HG03521 (cell line): ENCODE results near the gene GCNT4.
A peak's percentile ranks its signal among the peaks of the same experiment; 100 is the strongest.

Source experiments
- ATAC-seq: cut with Tn5 transposase; IDR thresholded peaks from one replicate; pipeline ENCODE4 v1.9.1; 2021; ENCODE audit warnings: mild to moderate bottlenecking, moderate library complexity; ENCODE audit not compliant: unreplicated experiment

GCNT4 gene

GRCh38 chr5:75051217-75051751 is 1.1 kb downstream of the GCNT4 start:
- no peak for ATAC-seq

GRCh38 chr5:75050415-75050814 is 1.9 kb downstream of the GCNT4 start:
- ATAC-seq = no peak

- no peak for ATAC-seq
Measured at GRCh38 chr5:75049456-75050351, 2.7 kb downstream of the GCNT4 start.

DNA sequence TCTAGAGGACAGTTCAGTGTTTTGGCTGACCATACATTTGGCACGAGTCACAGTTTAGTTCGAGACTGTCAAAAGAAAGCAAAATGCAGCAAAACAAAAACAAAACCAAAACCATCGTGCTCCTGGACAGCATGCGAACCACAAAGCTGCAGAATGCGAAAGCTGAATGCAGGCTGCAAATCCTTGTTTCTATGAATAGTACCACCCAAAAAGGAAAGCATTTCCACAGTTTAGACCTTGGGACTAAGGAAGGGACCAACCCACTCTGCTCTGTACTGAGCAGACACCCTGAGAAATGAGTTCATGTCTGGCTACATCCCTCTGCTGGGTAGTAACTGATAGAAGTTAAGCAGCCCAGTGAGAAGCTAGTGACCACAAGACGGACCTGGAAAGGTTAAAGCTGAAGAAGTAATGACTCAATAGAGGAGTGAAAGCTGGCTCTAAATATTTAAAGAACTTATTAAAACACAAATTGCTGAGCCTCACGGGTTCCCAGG is 3.9 kb downstream of the GCNT4 start:
- peak; percentile 55 for ATAC-seq

DNA sequence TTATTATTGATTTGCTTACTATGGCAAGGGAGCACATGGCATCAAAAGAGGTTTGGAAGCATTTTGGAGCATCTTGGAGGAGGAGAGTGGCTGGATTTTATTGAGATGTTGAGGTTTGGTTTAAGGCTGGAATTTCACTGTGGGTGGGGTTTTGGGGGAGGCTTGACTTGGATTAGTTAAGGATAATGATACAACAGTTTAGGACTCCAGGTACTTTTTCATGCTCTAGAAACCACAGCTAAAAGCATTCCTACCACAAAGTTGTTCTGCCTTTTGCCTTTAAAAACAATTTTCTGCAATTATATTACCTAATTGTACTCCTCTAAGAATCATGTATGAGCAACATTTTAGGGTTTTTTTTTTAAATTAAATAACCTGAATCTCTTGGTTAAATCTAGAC is 5.0 kb downstream of the GCNT4 start:
- no peak for ATAC-seq

DNA sequence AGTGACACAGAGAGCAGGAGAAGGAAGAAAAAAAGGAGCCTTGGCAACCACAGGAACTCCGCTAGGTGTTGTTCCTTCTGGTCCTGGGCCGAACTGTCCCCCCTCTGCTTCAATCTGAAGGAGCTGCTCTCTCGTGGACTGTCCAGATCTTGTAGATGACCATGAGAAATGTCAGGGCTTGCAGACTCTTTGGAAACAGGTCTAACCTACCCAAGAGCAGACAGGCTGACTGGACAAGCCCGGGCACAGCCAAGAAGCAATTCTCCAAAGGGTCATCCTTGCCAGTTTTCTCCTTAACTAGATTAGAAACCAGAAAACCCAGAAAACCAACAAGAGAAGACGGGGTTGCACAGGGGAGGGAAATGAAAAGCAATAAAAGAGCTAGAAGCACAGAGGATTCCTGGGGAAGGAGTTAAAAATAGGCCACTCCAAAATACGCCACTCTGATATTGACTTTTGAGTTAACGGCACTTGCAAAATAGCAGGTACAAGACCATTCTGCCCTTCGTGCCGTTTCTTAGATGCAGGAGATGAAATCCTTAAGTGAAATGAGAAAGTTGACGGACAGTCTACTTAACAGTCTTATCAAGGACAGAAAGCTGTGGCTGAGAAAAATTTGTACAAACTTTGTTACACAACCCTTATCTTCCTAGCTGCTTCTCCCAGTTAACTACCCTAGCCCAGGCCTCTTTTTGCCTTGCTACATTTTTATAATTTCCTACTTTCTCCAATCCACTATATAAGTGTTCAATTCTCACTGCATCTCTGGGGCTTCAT is 5.8 kb downstream of the GCNT4 start:
- ATAC-seq = no peak

DNA sequence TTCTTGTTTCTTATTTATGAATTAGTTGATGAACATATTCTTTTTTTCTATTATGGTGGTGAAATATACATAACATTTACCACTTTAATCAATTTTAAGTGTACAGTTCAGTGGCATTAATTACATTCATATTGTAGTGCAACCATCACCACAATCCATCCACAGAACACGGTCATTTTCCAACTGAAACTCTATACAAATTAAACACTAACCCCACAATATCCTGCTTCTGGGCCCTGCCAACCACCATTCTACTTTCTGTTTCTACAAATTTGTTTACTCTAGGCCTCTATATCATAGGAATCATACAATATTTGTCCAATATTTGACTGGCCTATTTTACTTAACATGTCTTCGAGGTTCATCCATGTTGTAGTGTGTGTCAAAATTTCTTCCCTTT is 7.3 kb downstream of the GCNT4 start:
- ATAC-seq = no peak

- ATAC-seq = no peak
Measured at GRCh38 chr5:75044406-75044805, 8.0 kb downstream of the GCNT4 start.

DNA sequence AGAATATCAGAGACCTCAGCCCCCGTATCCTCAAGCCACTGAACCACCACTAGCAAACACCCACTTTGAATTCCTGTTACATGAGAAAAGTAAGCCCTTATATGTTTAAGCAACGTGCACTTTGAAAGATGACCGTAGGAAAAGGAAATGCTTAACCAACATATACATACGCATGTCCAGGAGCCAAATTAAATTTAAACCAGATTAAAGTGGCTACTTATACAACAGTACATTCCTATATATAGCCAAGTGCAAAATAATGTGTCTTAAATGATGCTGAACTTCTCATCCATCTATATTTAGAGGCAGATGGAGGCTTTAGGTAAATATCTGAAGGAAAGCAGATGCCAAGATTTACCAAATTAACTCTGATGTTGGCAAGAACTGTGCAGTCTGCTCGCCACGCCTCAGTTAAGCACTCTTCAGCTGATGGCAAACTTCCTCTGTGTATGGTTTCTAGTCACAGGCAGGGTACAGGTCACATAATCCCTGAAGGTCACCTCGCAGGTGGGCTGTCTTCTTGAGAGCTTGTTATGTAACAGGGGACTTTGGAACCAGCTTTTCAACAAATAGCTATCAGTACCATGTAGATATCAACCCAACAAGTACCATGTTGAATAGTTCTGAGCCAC is 8.6 kb downstream of the GCNT4 start:
- no peak for ATAC-seq

DNA sequence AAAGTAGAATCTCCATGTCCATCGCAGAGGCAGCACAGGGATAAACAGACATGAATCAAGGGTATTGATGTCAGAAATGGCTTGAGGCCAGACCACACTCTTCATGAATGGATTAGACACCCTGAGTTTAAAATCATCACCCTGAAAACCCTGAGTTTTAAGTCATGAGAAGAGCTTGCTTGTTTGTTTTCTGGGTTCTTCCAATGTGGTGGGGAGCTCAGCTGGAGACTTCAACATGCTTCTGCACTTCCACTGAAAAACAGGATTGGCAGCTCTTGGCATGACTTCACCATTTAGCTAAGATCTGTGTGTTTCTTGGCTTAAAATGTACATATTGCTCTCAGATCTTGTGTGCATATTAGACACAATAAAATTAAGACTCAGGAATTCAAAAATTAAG is 9.8 kb downstream of the GCNT4 start:
- ATAC-seq = no peak

GRCh38 chr5:75040973-75041372 is 11.4 kb downstream of the GCNT4 start:
- ATAC-seq = no peak

- ATAC-seq = no peak
Measured at GRCh38 chr5:75037106-75037505, 15.3 kb downstream of the GCNT4 start.

DNA sequence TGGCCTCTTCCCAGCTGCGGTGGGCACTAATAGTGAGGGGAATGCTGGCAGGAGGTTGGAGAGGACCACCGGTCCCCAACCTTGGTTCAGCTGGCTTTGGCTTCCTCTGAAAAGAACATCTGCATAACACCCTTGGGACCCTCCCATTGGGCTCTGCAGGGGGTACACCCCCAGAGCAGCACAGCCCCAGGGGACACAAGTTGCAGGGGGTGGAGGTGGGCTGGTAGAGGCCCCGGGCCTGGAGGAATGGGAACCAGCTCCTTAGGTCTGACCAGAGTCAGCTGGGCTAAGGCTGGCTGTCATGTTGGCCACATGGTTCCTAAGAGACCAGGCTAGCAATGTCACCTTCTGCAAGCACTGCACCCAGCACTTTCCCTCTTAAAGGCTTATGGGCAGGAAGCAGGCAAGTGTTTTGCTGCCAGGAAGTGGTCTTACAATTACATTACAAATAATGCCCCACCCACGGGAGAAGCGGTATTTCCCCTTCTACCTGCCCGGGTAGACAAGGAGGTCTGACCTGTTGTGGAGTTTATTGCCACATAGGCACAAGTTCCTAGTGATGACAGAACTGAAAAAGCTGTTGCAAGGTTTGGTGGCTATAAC is 18.1 kb downstream of the GCNT4 start:
- ATAC-seq = no peak

DNA sequence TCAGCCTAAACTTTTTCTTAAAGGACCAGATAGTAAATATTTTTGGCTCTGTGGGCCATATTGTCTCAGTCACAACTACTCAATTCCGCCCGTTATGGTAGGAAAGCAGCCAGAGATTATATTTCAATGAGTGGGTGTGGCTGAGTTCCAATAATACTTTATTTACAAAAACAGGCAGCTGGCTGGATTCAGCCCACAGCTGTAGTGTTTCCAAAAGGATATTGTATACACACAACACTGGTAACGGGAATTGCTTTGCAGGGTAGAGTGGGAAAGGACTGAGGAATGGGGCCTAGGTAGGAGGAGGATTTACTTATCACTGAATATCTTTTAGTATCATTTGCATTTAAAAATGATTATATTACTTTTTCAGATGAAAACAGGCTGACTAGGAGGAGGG is 21.0 kb downstream of the GCNT4 start:
- no peak for ATAC-seq

- ATAC-seq = no peak
Measured at GRCh38 chr5:75028090-75028489, 24.3 kb downstream of the GCNT4 start.

- no peak for ATAC-seq
Measured at GRCh38 chr5:75023368-75024159, 28.8 kb downstream of the GCNT4 start.

DNA sequence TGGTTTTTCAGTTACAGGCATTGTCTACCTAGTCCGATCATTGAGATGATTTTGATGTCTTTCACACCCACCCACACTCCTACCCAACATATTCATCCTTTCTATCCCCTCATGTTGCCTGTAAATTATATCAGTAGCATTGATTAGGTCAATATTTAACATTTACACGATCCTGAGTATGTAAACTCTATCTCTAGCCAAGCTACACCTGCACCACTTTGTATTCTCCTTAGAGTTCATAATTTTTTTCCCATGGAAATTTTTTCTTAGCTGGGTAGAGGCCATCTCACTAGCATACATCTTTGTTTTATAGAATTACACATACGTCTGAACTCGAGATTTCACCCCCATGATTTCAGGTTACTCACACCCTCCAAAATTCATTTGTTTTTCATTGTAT is 30.6 kb downstream of the GCNT4 start:
- no peak for ATAC-seq

GRCh38 chr5:75021219-75021618 is 31.1 kb downstream of the GCNT4 start:
- no peak for ATAC-seq

- ATAC-seq = no peak
Measured at GRCh38 chr5:75020016-75020656, 32.2 kb downstream of the GCNT4 start.
